Tongue (tissue), 2 donors: ENCODE results near the gene THEMIS. TPM values are rescaled to one million over a fixed set of nuclear protein-coding genes. Genes with fewer than 3 reads are reported as not detected.
"Not testable (repeated sequence)": the region's sequence is repeated elsewhere in the genome, so short reads cannot be mapped to it uniquely, and the experiment has no call there.

Source experiments
- DNase-seq: peaks from one replicate; pipeline ENCODE4 v3.0.0-alpha.2; 2015
- total RNA-seq: library from RNA; depleted of rRNA; stranded (reverse); fragments of >200 nt; gene quantifications from one replicate; pipeline ENCODE4 v1.2.3, GENCODE V29; 2014

Gene THEMIS, protein sequence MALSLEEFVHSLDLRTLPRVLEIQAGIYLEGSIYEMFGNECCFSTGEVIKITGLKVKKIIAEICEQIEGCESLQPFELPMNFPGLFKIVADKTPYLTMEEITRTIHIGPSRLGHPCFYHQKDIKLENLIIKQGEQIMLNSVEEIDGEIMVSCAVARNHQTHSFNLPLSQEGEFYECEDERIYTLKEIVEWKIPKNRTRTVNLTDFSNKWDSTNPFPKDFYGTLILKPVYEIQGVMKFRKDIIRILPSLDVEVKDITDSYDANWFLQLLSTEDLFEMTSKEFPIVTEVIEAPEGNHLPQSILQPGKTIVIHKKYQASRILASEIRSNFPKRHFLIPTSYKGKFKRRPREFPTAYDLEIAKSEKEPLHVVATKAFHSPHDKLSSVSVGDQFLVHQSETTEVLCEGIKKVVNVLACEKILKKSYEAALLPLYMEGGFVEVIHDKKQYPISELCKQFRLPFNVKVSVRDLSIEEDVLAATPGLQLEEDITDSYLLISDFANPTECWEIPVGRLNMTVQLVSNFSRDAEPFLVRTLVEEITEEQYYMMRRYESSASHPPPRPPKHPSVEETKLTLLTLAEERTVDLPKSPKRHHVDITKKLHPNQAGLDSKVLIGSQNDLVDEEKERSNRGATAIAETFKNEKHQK
- not detected for total RNA-seq

DNA sequence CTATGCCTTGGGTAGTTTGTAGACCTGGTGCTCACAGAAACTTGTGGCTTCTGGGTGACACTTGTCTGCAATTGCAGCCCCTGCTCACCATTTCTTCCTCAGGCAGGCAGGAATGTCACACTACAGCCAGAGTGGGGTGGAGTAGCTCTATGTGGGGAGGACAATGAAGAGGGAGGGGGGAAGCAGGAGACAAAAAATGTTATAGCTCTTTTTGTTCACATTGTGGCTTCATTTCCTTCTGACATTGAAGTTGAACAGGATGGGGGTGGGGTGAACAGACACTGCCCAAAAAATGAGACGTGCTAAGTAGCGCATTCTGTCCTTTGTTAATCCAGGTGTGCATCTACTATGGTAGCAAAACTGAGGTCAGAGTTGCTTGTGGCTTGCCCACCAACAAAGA is at the start of gene THEMIS:
TSS of gene THEMIS (minus strand) at position 124 of the 400 bp plus-strand sequence. CDS start 126 bp downstream, outside the sequence.
- DNase-seq: no peak

DNA sequence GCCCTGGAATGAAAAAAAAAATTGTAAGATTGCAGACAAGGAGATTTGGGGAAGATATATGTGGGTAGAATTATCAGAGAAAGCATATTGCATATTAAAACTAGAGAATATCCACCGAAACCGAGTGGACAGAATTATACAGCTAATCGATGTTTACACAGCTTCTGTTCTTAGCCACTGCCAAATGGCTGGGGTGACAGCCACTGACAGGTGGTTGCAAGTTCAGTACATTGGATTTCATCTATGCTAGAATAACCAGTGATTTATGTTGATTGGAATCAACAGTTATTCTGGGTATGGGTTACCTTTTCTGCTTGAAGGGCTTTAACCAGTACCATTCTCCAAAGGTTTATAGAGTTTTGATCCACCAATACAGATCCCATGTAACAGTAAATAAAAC is 48.4 kb upstream of the THEMIS start:
- DNase-seq: peak; percentile 68

DNA sequence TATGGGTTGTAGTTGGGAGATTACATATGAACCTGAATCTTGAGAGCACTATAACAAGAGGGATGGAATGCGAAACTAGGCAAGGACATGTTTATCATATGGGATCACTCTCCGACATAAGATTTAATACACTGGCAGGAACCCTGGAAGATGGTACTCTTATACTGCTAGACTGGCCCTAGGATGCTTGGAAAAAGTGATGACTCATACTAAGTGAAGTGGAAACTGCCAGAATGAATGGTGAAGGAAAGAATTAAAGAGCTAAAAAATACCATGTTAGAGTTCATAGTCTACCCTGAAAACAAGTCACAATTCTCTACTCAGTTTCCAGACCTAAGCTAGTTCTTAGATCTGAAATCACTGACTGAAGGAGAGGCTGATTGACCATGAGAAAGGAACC is 45.5 kb upstream of the THEMIS start:
- no peak for DNase-seq

DNA sequence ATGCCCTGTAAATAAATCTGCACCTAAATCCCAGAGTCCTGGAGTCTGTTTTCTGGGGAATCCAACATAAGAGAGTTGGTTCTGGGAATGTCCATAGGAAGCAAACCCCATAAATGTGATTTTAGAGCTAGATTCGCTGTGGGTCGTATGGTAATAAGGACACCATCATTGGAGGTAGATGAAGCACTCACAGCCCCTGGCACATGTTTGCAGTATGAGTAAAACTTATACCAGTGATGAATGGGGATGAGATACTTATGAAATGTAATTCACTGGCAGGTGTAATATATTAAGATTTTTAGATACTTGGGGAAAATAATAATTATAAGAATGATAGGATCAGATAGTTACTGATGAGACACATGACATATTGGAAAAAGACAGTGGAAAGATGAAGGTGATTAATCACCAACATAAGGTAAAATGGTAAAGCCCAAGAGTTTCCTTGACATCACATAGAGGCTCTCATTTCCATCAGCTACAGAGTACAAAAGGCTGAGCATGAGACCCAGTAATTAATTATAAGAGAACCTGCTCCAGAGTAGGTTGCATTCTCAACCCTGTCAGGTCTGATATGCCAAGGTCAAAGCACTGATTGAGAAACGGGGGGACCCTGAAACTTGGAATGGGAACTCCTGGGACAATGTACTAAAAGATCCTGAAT is 44.7 kb upstream of the THEMIS start:
- DNase-seq: no peak

DNA sequence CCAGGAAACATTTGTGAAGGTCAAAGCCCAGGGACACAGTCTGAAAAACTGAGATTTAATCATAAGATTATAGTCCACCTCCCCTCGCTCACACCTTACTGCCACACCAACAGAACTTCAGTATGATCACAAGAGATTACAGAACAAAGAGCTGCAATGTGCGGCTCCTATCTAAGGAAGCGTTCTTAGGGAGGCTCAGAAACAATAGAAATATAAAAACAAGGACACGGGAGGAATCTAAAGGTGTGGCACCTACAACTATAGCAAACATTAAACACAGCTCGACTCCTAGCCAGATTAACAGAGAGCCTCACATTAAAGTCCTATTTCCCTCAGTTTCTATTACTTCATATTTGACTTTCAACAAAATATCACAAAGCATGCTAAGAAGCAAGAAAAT is 40.4 kb upstream of the THEMIS start:
- DNase-seq: no peak

DNA sequence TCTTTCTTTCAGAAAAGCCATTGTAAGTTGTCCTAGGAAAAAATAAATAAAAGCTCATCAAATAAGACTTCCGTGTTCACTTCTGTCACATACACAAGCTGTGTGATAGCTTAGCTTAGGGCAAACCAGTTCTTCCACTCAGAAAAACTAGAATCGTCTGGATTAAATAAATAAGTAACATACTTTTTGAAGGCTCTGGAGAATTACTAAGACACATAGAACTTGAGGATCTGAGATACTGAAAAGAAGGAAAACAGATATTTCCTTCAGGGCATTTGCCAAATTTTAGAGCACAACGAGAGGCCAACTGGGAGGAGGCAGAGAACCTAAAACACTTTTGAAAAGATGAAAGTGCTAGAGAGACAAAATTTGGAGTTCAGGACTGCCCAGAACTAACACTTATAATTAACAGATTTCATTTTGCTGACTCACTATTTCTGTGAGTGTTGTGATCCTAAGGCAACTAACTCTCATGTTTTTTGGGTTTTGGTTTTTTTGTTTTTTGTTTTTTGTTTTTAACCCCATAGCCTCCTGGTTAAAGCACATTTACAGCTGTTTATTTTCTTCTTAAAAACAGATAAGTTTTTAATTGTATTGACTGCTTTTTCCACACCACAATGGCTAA is 38.7 kb upstream of the THEMIS start:
- peak; percentile 51 for DNase-seq

DNA sequence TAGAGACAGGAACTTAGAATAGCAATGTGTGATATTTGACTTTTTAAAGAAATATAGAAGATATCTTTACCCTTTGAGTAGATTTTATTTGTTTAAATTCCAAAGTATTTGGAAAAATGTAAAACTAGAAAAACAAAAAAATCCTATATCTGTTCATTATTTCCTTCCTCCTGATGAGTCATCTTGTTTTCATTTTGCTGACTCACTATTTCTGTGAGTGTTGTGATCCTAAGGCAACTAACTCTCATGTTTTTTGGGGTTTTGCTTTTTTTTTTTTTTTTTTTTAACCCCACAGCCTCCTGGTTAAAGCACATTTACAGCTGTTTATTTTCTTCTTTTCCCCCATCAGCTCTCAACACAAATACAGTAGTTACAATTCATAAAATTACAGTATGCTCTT is 37.8 kb upstream of the THEMIS start:
- no peak for DNase-seq

DNA sequence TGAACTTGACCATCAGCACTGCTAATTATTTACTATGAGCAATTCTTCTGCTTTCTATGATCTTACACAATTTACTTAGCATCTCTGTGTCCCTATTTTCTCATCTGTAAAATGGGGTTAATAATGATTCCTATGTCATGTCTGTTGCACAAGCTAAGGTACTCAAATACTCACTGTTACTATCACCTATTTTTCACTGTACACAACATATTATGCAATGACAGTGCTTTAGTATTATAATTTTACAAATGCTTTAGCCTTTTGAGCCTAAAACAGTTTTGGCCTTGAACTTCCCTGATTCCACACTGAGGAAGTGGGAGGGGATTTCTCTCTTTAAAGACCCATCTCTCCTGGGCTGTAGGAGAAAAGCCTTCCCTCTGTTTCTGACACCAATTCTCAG is 36.9 kb upstream of the THEMIS start:
- DNase-seq: no peak

DNA sequence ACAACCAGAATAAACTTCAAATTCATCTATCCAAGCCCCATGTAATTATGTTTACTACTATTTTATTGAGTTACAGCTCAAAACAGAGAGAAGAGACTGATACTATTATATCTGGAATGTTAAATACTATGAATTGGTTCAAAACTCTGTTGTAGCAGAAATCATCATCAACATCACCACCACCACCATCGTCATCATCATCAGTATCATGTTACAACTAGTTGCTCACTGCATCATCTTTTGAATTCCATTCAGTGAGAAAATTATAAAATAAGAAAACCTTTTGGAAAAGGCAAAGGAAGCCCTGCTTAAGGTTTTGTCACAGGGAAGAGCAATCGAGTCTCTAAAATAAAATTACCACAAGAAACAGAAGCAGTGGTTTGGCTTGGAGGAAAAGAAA is 36.2 kb upstream of the THEMIS start:
- no peak for DNase-seq

DNA sequence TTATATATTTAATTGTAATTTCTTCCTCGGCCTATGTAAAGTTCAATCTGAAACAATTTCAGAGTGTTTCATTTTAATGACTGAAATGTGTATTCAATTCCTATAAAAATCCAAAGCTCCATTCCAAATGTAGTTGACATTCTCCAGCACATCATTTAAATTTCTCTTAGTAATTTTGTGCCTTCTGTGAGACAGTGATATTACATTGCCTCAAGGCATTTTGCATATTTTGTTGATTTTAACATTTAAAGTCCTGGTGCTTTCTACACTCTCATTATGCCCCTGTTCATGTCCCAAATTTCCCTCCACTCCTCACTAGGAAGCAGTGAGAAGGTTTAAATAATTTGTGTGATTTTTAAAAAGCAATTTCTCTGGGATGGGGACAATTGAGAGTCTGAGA is 34.1 kb upstream of the THEMIS start:
- no peak for DNase-seq

DNA sequence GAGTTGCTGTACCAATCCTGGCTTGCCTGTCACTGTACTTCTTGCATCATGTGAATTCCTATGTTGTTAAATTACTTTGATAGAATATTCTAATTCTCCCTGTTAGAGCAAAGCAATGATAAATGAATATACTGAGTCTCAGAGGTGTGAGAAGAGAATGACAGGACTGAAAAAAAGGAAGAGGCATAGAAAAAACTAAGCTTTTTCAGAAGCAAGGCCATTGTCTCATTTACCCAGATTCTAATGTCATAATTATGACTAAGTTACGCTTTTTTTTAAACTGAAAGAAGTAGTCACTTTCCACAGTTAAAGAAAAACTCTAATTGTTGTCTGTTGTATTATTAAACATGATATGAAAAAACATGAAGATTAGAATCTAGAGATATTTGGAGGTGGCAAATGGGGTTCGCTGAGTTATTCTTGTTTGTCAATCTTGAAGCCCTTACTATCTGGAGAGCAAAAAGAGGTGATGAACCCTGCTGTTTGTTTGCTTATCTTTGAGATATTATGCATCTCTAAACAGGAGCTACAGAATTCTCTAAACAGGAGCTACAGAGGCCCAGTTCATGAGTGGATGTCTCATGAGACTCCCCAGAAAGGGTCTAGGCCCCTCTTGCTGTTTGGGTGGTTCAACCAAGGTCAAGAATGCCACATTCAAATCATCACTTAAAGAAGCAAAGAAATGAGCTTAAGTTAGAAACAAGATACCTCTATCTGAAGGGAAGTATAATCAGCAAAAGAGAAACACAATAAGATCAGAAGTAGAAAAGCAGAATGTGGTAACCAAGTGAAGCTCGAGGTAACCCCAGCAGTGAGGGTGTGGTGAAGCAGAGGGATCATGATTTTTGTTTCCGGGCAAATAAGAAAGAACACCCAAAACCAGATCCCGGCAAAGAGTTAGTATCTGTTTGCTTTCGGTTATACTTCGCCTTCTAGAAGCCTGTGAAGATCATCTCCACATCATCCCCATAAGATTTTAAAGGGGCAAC is 33.3 kb upstream of the THEMIS start:
- no peak for DNase-seq

DNA sequence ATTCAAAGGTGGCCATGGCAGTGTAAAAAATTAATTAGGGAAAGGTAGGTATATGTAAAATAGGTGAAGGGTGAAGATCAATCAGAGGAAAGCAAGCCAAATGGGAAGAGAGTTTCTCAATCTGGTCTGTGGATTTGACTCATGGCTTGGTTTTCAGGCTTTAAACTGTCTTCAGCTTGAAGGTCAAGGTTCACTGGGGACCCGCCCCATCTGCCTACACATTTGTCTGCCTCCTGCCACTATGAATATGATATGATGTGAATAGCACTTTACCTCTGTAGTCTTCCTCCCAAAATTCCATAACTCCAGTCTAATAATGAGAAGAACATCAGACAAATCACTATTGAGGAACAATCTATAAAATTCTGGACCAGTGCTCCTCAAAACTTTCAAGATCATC is 32.3 kb upstream of the THEMIS start:
- no peak for DNase-seq

DNA sequence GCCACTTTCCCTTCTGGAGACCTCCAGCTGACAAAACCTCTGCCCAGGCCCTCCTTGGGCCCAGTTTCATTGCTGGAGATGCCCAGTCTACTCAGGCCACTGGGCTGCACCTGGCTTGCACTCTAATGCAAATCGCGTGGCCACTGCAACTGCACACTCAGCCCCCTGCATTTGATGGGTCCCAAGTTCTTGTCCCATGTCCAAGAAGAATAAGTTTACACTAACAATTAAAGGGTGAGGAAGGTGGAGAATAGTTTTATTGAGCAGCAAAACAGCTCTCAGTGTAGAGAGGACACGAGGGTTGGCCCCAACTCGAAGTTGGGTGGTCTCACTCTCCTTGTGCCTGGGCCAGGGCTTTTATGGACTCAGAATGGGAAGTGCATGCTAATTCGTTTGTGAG is 31.9 kb upstream of the THEMIS start:
- no peak for DNase-seq

DNA sequence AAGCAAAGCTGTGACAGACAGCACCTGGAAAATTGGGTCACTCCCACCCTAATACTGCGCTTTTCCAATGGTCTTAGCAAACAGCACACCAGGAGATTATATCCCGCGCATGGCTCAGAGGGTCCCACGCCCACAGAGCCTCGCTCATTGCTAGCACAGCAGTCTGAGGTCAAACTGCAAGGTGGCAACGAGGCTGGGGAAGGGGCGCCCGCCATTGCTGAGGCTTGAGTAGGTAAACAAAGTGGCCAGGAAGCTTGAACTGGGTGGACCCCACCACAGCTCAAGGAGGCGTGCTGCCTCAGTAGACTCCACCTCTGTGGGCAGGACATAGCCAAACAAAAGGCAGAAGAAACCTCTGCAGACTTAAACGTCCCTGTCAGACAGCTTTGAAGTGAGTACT is 25.6 kb upstream of the THEMIS start:
- DNase-seq: not testable (repeated sequence)

DNA sequence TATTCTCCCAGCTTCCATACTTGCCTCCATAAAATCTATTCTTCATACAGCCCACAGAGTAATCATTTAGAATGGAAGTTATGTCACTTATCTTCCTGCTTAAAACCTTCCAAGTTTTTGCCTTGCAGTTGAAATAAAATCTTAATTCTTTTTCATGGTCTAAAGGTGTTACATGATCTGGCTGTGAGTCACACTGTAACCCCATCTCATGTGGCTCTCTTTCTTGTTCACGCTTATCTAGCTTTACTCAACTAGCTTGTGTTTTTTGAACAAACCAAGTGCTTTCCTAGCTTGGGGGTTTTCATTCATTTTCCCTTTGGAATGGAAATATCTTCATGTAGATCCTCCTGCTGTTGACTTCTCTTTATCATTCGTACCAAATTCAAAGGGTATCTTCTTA is 23.6 kb upstream of the THEMIS start:
- DNase-seq: no peak

DNA sequence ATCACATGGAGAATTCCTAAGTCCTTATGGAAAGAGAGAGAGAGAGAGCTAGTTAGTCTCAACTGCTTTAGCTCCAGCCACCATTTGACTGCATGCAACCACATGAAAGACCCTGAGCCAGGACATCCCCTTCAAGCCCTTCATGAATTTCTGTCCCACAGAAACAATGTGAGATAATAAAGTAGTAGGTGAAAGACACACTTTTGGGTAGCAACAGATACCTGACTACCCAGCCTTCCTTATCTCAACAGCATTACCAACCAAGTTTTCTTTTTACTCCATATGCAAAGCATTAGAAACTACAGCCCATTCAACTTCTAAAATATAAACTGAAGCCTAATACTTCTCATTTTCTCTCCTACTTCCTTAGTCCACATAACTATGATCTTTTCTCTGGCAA is 23.2 kb upstream of the THEMIS start:
- DNase-seq: no peak

DNA sequence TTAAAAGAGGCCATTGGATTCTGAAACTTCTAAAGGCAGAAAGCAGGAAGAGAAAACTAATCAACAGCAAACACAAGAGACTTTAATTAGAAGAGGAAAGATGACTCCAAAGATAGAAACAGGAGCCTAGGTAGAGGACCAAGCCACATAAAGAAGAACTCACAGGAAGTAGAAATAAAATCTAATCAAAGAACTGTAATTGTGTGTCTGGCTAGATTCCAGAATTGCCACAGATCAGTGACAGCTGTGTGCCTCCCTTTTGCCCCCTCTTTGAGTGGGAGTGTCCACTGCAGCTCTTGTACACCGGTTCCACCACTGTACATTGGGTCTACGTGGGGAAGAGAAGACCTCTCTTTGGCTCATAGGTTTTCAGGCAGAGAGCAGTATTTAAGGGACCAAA is 22.3 kb upstream of the THEMIS start:
- DNase-seq: no peak

DNA sequence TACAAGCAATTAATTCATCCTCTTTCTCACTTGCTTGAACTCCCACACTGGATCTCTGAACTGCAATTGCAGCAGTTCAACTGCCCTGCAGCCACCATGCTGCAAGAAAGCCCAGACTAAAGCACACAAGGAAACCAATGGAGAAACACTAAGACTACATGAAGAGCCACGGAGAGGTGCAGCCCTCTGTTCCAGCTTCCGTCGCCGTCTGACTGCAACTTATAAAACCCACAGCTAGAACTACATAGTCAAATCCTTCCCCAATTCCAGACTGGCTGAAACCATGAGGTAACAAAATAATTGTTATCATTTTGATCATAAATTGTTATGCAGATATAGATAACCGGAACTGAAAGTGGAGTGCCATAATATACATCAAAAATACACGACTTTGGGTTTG is 21.1 kb upstream of the THEMIS start:
- no peak for DNase-seq

DNA sequence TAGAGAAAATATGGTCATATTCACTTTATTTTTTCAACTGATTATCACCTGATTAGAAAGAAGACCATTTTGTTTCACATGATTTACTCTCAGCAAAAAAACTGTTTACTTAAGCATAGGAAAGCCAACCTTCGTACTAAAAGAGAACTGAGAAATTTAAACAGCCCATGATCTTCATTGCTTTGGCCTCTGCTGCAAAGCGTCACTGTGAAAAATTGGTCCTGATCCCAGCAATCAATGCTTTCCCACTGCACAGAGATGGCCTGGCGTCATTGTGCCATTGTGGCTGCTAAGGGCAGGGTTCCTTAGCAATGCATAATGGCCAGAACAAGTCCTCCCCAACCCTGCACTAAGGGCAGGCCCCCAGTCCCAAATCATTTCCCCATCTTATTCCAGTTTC is 19.9 kb upstream of the THEMIS start:
- DNase-seq: no peak

DNA sequence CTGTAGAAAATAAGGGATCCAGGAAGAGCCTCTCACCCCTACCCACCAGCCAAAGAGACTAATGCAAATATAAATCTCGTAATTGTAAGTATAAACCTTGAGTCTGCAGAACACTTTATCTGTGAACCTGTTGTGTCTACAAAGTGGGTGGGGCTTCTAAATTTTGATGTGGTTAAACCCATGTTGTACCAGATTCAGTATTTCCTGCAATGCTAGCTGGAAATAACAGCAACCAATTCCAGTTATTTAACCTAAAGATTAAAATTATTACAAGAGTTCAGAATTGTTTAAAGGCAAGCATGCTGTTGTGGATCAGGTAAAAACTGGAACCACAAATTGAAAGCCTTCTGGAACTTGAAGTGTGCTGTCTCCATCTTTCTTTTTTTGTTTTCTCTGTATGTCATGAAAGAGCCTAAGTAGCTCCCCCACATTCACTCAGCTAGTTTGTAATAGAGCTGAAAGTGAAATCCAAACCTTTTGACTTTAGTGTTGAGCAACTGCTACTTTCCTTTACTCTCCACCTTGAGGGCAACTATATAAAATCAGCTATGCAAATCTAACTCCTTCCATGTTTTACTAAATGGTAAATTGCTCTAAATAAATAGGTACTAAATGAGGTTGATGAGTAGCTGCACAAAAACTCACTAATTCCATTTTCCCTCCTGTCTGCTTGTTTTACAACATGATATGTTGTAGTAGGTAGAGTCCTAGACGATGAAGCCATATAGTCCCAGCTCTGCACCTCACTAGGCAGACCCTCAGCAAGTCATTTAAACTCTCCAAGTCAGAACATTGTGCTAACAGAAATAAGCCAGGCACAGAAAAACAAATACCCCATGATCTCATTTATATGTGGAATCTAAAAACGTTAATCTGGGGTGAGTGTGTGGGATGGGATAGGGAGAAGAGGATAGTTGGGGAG is 17.9 kb upstream of the THEMIS start:
- no peak for DNase-seq

DNA sequence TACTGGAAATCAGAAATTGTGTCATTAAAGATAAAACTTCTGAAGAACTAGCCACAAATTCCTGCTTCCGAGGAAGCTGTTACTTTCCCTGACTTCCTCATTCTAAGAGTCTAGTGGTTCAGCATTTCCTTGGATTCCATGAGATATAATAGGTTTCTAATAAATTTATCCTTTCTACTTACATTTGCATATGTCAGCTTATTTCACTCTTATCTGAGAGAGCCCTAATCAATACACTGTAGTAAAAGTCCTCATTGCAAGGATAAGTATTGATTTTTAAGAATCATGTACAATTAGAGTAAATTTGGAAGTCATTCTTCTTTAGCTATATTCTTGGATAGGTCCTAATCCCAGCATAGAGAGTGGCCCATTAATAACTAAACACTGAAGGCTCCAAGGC is 16.9 kb upstream of the THEMIS start:
- no peak for DNase-seq
